Adipose tissue (tissue), 3 donors: ENCODE measurements around the gene PHF13. TPM values are rescaled to one million over a fixed set of nuclear protein-coding genes. Genes with fewer than 3 reads are reported as not detected.
"Not testable (repeated sequence)": the region's sequence is repeated elsewhere in the genome, so short reads cannot be mapped to it uniquely, and the experiment has no call there.

Experiments used
- H3K27ac ChIP-seq: one replicate; pipeline ENCODE4 v1.5.1; 2013; ENCODE audit warnings: low read depth, low read length
- WGBS, 3 donors: extraction: QIAGEN DNeasy Blood & Tissue Kit; methylation state at CpG; one replicate each; pipeline ENCODE4 v1.1.7; 2013; 5-methylcytosine and 5-hydroxymethylcytosine counted together
- polyA plus RNA-seq, 3 donors: library from polyadenylated mRNA; stranded (reverse); fragments of 200-250 nt; gene quantifications; one replicate each; pipeline ENCODE4 v1.2.3, GENCODE V29; 2013
- donor health status: healthy with polysubstance abuse.
- donor health status: Bipolar disorder and iron deficiency.
- donor health status: healthy.

PHF13 gene
- polyA plus RNA-seq, 3 donors: 5.2 to 13.3 (median 11.1) TPM

- WGBS, 3 donors: 83 to 88% (median 86%) methylated on average over 10 of the region's 10 CpGs
- no peak overlapping the region for H3K27ac ChIP-seq
Observed at GRCh38 chr1:6622396-6623152, 9.0 kb downstream of the PHF13 start.

- WGBS, 3 donors: 72 to 80% (median 79%) methylated on average over 14 of the region's 14 CpGs
- H3K27ac ChIP-seq: no peak overlapping the region
Observed at GRCh38 chr1:6623269-6623965, 9.9 kb downstream of the PHF13 start.

GRCh38 chr1:6624710-6625583, 11.4 kb downstream of the PHF13 start, which contains the start of gene THAP3:
Gene THAP3, plus strand, starts transcription at chr1:6624868. Its CDS starts 351 bp downstream, at chr1:6625219.
- 2% methylated on average over 48 to 73 of the region's 73 CpGs for WGBS, 3 donors
- peak within 1 kb of the TSS; percentile 24 for H3K27ac ChIP-seq

- WGBS, 3 donors: 3 to 8% (median 5%) methylated on average over 25 to 32 of the region's 32 CpGs
- H3K27ac ChIP-seq: no peak overlapping the region
Observed at GRCh38 chr1:6625584-6626149, 12.1 kb downstream of the PHF13 start.

GRCh38 chr1:6627031-6627430, 13.5 kb downstream of the PHF13 start:
- H3K27ac ChIP-seq: no peak overlapping the region
- 91 to 94% (median 92%) methylated on average over 9 of the region's 9 CpGs for WGBS, 3 donors

GRCh38 chr1:6627841-6628545, 14.5 kb downstream of the PHF13 start:
- WGBS, 3 donors: 89 to 95% (median 95%) methylated on average over 21 of the region's 21 CpGs
- H3K27ac ChIP-seq: no peak overlapping the region

- 83 to 96% (median 91%) methylated on average over 12 of the region's 12 CpGs for WGBS, 3 donors
- no peak overlapping the region for H3K27ac ChIP-seq
Observed at GRCh38 chr1:6628971-6629479, 15.5 kb downstream of the PHF13 start.

GRCh38 chr1:6630027-6630426, 16.5 kb downstream of the PHF13 start:
- H3K27ac ChIP-seq: no peak overlapping the region
- 89 to 96% (median 94%) methylated on average over 8 of the region's 8 CpGs for WGBS, 3 donors

- H3K27ac ChIP-seq: no peak overlapping the region
- WGBS, 3 donors: 92 to 99% (median 98%) methylated on average over 8 of the region's 8 CpGs
Observed at GRCh38 chr1:6631058-6631457, 17.5 kb downstream of the PHF13 start.

- H3K27ac ChIP-seq: no peak overlapping the region
- WGBS, 3 donors: 87 to 88% (median 88%) methylated on average over 30 of the region's 30 CpGs
Observed at GRCh38 chr1:6632588-6633514, 19.3 kb downstream of the PHF13 start.

GRCh38 chr1:6634371-6635052, 21.0 kb downstream of the PHF13 start:
- whole genome bisulfite sequencing, 3 donors: 65 to 71% (median 68%) methylated on average over 28 to 29 of the region's 29 CpGs

GRCh38 chr1:6635161-6635909, 21.8 kb downstream of the PHF13 start:
- WGBS, 3 donors: 47 to 88% (median 87%) methylated on average over 20 of the region's 20 CpGs
- H3K27ac ChIP-seq: no peak overlapping the region

More at GRCh38 chr1:6634371-6635052, 21.0 kb downstream of the PHF13 start:
- no peak overlapping the region for H3K27ac ChIP-seq

GRCh38 chr1:6635910-6636760, 22.6 kb downstream of the PHF13 start:
- 75 to 86% (median 83%) methylated on average over 16 of the region's 16 CpGs for WGBS, 3 donors
- H3K27ac ChIP-seq: no peak overlapping the region

- not testable (repeated sequence) for H3K27ac ChIP-seq
- 87 to 99% (median 95%) methylated on average over 6 of the region's 6 CpGs for WGBS, 3 donors
Observed at GRCh38 chr1:6636778-6637177, 23.2 kb downstream of the PHF13 start.

- WGBS, 3 donors: 85 to 90% (median 86%) methylated on average over 9 of the region's 9 CpGs
Observed at GRCh38 chr1:6637770-6638169, 24.2 kb downstream of the PHF13 start.

More at GRCh38 chr1:6637770-6638169, 24.2 kb downstream of the PHF13 start:
- H3K27ac ChIP-seq: no peak overlapping the region
